ENCODE data around the gene MAP6. TPM values are rescaled to one million over a fixed set of nuclear protein-coding genes. Genes with fewer than 3 reads are reported as not detected.

Gene MAP6
- total RNA-seq, 2 experiments from 2014 or later = not detected

GRCh38 chr11:75626889-75627529 lies 41.8 kb downstream of the MAP6 start:
- Histone ChIP-seq H3K4me1 (ENCODE audit: insufficient read depth, low read length) (no peaks in the 10 kb centered on the region), H3K4me3 (ENCODE audit: low read length) (no peak overlapping the region), H3K27me3 (ENCODE audit: control insufficient read depth in 1 of 2, insufficient read depth in 2 of 2, low read length in 2 of 2) (peaks cover 1 to 9% of the 10 kb centered on the region in 2 experiments), H3K27ac (ENCODE audit: low read depth in 1 of 2, low read length in 2 of 2) (no peak overlapping the region), H3K36me3 (ENCODE audit: insufficient read depth, low read length) (no peaks in the 10 kb centered on the region), H3K9me3 (ENCODE audit: control insufficient read depth in 1 of 2, insufficient read depth in 1 of 2, low read length in 2 of 2) (no peaks in the 10 kb centered on the region)
- H3K36me3 Mint-ChIP-seq (ENCODE audit: low read depth) = no peaks in the 10 kb centered on the region
- ATAC-seq (ENCODE audit: poor library complexity) (no peak), DNase-seq (no peak)
- H3K9me3 Mint-ChIP-seq = no peaks in the 10 kb centered on the region
- intact Hi-C loops (cut with DNase I, micrococcal nuclease) = no loop called here
- no peak overlapping the region for H3K27ac Mint-ChIP-seq
- H3K4me1 Mint-ChIP-seq (ENCODE audit: low read depth) = no peaks in the 10 kb centered on the region
- peaks cover 33% of the 10 kb centered on the region for H3K27me3 Mint-ChIP-seq
- ChIA-PET CTCF (no interaction called here), POLR2A (no interaction called here)
- TF ChIP-seq CTCF (IDR thresholded peaks at IDR 0.05) = no peak
- H3K4me3 Mint-ChIP-seq = no peak overlapping the region

GRCh38 chr11:75625991-75626888 lies 42.6 kb downstream of the MAP6 start:
- H3K27me3 ChIP-seq (ENCODE audit: control insufficient read depth in 1 of 2, insufficient read depth in 2 of 2, low read length in 2 of 2) = peaks cover 0 to 5% of the 10 kb centered on the region in 2 experiments
- ATAC-seq (ENCODE audit: poor library complexity) = no peak
- Mint-ChIP-seq H3K27ac (no peak overlapping the region), H3K36me3 (ENCODE audit: low read depth) (no peaks in the 10 kb centered on the region), H3K9me3 (no peaks in the 10 kb centered on the region), H3K4me1 (ENCODE audit: low read depth) (no peaks in the 10 kb centered on the region), H3K4me3 (no peak overlapping the region), H3K27me3 (peaks cover 28% of the 10 kb centered on the region)
- no peak for DNase-seq
- H3K9me3 ChIP-seq (ENCODE audit: control insufficient read depth in 1 of 2, insufficient read depth in 1 of 2, low read length in 2 of 2) = no peaks in the 10 kb centered on the region
- CTCF ChIA-PET = no interaction called here
- no peaks in the 10 kb centered on the region for H3K4me1 ChIP-seq (ENCODE audit: insufficient read depth, low read length)
- intact Hi-C loops (cut with DNase I, micrococcal nuclease) = no loop called here
- H3K27ac ChIP-seq (ENCODE audit: low read depth in 1 of 2, low read length in 2 of 2) = no peak overlapping the region
- TF ChIP-seq CTCF (IDR thresholded peaks at IDR 0.05) = no peak
- POLR2A ChIA-PET = no interaction called here
- H3K4me3 ChIP-seq (ENCODE audit: low read length) = no peak overlapping the region
- no peaks in the 10 kb centered on the region for H3K36me3 ChIP-seq (ENCODE audit: insufficient read depth, low read length)

GRCh38 chr11:75625021-75625420 lies 43.8 kb downstream of the MAP6 start:
- no peak for TF ChIP-seq CTCF (IDR thresholded peaks at IDR 0.05)
- Histone ChIP-seq H3K27ac (ENCODE audit: low read depth in 1 of 2, low read length in 2 of 2) (no peak overlapping the region), H3K36me3 (ENCODE audit: insufficient read depth, low read length) (no peaks in the 10 kb centered on the region), H3K4me1 (ENCODE audit: insufficient read depth, low read length) (no peaks in the 10 kb centered on the region), H3K27me3 (ENCODE audit: control insufficient read depth in 1 of 2, insufficient read depth in 2 of 2, low read length in 2 of 2) (no peaks in the 10 kb centered on the region), H3K9me3 (ENCODE audit: control insufficient read depth in 1 of 2, insufficient read depth in 1 of 2, low read length in 2 of 2) (no peaks in the 10 kb centered on the region), H3K4me3 (ENCODE audit: low read length) (no peak overlapping the region)
- intact Hi-C loops (cut with DNase I, micrococcal nuclease) = no loop called here
- CTCF ChIA-PET = no interaction called here
- Mint-ChIP-seq H3K9me3 (no peaks in the 10 kb centered on the region), H3K36me3 (ENCODE audit: low read depth) (no peaks in the 10 kb centered on the region), H3K27ac (no peak overlapping the region), H3K4me1 (ENCODE audit: low read depth) (no peaks in the 10 kb centered on the region), H3K4me3 (no peak overlapping the region), H3K27me3 (peaks cover 17% of the 10 kb centered on the region)
- DNase-seq (no peak), ATAC-seq (ENCODE audit: poor library complexity) (no peak)
- POLR2A ChIA-PET = no interaction called here
